ENCODE data around the gene CMIP. TPM values are rescaled to one million over a fixed set of nuclear protein-coding genes. Genes with fewer than 3 reads are reported as not detected.

CMIP gene
- polyA plus RNA-seq, 1 donor, result 11.9 TPM

DNA sequence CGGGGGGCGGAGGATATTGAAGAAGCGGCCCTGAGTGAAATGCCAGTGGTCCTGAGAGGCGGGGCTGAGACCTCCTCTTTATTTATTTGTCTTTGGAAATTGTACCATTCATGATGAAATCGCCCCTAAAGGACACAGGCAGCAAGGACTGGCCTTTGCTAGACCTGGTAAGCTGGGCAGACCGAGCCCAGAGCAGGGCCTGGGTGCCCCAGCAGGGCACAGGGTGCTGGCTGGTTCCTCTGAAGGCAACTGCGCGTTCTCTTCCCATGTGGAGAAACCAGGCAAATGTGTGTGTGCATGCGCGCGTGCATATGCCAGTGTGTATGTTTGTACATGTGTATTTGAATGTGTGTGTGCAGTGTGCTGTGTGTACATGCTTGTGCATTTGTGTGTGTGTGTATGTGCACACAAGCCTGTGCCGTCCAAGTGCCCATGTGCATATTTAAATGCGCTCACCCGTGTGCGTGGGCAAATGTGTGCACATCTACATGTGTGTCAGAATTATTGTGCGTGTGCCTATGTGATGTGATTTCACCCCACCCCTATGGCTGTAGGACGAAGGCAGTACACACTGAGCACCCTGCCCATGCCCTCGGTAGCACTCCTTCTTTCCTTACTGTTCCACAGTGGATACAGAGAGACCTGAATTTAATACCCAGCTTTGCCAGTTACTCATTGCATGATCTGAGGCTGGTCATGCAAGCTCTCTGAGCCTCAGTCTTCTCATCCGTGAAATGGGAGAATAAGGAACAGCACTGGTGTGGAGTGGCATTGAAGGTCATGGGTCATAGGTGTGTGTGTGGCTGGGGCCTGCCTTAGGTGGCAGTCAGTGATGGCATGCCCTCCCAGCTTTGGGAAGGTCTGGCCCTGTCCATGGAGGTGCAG is 105.2 kb downstream of the CMIP start:
- DNase-seq (ENCODE audit: low read depth), result no peak

DNA sequence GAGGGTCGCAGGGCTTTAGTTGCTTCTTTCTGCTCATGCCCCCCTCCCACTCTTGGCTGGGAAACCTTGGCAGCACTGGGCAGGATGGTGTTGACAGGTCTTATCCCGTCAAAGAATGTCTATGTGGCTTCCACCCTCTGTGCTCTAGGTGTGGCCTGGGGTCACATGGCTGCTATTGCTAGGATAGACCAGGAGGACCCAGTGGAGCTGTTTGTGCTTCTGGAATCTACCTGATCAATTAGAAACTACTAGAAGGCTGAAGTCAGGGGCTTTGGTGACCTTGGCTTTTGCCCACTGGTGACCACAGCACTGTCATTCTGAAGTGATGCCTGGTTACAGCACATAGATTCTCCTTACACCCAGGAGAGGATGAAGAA is 105.8 kb downstream of the CMIP start:
- no peak for DNase-seq (ENCODE audit: low read depth)

DNA sequence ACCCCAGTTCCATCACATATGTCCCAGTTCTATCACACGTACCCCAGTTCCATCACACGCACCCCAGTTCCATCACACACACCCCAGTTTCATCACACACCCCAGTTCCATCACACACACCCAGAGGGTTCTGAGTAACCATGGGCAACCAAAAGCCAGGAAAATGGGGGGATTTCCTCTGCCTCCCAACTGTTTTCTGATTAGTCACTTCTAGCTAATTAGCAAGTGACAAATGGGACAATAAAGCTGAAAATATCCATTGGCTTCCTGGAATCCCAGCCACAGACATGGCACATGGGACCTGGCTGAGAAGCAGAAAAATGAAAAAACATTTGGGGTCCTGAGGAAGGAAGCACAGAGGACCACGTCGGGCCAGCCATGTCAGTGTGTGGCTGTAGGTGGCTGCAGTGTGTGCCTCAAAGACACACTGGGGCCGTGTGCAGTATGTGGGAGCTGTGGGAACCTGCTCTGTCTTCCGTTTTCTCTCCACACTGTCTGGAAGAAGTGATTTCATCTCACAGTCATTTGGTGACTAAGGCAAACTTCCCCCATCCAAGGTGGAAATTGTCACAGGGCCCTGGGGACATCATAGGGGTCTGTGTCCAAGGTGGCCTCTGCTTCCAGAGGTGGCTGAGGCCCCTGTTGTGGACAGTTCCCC is 106.7 kb downstream of the CMIP start:
- no peak for DNase-seq (ENCODE audit: low read depth)

DNA sequence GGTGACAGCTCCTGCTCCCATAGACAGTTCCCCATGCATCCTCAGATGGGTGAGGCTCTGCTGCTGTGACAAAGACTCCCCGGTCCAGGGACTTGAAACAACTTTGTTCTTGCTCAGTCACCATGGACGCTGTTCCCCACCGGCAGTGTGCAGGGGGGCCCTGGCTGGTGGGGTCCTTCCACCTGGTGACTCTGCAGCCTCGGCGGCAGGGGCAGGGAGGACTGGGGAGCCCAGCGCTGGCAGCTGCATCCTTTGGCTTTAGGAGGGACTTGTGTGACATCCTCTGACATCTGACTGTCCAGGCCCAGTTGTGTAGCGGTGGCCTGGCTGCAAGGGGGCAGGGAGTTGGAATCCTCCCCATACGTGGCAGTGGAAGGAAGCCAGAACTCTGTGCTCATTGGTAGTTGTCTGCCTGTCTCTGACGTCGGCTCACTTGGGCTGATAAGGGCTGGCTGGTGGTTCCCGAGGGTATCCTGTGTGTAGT is 107.3 kb downstream of the CMIP start:
- DNase-seq (ENCODE audit: low read depth), result no peak

DNA sequence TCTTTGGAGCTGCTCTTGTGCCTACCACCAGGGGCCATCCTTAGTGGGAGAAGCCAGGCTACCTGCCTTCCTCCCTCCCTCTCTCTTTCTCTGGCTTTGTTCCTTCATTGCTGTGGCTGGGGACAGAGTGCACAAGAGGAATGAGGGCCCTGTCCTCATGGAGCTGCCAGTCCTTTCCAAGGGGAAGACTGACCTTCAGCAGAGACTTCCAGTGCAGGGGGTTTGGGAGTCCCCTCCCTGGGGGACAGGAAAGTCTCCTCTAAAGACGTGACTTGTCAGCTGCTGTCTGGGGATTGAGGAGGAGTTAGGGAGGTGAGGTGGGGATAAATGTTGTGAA is 108.1 kb downstream of the CMIP start:
- DNase-seq (ENCODE audit: low read depth), result no peak

DNA sequence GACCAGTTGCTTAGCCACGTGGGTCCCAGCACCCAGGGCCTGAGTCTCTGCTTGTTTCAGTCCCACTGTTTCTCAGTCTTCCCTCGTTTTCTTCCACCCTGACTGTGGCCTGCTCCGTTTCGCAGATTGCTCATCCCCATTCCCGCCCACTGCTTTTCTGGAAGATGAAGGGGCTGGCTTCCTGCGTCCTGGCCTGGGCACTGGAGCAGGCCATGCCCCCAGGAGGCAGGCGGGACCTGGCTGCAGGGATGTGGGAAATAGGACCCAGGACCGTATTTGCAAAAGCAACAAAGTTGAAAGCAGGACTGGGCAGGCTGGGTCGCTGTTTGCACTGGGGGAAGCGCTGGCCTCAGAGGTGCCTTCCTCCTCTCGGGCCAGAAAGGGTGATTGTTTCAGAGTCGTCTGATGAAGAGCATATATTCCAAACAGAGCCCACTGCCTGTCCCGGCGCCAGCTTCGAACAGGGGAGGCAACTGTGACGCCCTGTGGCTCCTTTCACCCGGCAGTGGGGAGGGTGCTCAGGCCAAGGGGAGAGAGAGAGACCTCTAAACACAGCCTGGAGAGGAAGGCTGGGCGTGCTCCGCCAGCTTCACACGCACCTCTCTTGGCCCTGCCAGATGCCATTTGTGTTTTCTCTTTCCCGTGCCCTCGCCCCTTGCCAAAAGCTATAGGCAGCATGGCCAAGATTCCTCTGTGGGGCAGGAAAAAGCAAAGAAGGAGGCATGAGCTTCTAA is 108.6 kb downstream of the CMIP start:
- no peak for DNase-seq (ENCODE audit: low read depth)

DNA sequence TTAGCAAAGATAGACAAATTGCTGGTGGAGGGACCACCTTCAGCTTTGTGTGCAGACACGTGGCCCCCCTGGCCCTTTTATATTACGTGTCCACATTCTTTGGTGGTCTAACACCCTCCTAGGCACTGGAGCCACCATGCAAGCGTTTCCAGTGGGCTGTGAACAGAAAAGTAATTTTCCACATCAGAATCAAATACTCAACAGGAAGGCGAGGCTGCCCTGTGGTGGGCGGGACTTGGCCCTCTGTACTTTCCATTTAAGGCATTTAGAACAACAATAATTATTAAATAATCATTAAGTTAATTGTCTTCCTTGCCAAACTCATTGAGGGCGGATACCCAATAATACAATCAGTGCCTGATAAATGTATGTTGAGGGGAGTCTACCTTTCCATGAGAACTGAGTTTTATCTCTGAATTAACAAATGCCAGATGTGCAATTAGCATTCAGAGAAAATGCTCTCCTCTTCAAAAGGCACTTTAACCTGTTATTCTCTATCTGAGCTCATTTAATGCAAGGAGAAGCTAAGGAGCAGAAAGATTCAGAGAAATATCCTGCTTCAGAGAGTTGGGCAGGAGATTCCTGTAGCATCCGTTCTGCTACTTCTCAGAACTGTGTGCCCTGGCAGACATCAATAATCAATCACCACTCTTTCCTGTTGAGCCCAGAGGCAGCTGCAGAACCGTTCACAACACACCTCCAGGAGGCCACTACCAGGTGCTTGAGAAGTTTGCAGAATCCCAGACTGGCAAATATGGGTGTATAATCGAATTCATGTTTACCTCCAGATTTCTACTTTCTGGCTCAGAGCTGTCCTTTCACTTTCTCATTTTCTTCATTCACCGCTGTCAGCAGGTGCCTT is 109.4 kb downstream of the CMIP start:
- no peak for DNase-seq (ENCODE audit: low read depth)

DNA sequence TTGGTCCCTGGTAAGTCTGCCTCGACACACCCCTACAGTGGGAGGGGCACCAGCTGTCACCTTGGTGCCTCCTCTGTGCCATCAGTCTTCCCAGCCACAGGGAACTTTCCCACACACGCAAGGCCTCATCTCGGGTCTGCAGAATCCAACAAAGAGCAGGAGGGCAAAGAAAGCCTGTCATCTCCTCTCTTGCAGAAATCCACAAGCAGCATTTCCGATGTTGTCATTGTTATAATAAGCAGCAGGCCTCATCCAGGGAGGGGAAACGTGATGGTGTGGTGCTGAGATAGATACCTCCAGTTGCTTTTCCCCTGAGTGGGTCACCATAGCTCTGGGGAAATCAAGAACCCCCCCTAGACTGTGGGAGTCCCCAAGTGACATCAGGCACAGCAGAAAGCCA is 110.4 kb downstream of the CMIP start:
- no peak for DNase-seq (ENCODE audit: low read depth)

DNA sequence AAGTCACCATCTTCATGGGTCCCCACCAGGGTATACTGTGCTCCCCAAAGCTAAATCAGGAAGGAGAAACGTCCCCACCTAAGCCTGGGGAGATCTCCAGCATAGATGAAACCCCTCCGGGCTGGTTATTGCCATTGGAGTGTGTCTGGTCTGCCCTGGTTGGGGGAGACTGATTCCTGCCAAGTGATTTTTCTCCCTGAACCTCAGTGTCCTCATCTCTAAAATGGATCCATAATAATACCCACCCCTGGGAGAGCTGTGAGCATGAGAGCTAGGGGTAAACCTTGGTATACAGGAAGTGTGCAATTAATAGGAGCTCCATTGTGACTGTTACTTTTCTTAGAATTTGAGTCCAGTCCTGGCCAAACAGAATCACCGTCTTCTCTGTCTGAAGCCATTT is 111.1 kb downstream of the CMIP start:
- DNase-seq (ENCODE audit: low read depth), result no peak

DNA sequence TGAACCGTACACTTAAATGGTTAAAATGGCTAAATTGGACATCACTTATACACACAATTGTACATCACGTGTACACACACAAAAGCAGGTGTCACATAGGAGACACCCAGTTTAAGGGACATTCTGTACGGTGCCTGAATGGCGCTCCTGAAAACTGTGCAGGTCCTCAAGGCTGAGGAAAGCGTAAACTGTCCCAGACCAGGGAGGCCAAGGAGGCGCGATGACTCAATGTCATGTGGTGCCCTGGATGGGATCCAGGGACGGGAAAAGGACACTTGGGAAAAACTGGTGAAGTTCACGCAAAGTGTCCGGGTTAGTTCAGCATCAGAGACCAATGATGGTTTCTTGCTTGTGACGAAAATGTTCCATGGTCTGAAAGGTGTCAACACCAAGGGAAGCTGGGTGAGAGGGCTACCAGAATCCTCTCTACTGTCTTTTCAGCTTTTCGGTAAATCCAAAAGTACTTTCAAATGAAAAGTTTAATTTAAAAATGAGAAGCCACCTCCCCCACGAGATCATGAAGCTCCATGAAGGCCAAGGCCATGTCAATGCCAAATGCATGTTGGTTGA is 112.2 kb downstream of the CMIP start:
- no peak for DNase-seq (ENCODE audit: low read depth)

DNA sequence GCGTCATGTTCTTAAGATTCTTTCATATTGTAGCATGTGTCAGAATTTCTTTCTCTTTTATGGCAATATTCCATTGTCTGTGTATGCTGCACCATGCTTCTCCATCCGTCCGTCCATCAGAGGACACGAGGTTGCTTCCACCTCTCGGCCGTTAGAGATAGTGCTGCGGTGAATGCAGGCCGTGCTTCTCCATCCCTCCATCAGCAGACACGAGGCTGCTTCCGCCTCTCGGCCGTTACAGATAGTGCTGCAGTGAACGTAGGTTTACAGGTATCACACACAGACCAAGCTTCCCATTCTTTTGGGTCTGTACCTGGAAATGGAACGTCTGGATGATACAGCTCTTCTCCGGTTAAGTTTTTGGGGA is 113.5 kb downstream of the CMIP start:
- DNase-seq (ENCODE audit: low read depth), result no peak

DNA sequence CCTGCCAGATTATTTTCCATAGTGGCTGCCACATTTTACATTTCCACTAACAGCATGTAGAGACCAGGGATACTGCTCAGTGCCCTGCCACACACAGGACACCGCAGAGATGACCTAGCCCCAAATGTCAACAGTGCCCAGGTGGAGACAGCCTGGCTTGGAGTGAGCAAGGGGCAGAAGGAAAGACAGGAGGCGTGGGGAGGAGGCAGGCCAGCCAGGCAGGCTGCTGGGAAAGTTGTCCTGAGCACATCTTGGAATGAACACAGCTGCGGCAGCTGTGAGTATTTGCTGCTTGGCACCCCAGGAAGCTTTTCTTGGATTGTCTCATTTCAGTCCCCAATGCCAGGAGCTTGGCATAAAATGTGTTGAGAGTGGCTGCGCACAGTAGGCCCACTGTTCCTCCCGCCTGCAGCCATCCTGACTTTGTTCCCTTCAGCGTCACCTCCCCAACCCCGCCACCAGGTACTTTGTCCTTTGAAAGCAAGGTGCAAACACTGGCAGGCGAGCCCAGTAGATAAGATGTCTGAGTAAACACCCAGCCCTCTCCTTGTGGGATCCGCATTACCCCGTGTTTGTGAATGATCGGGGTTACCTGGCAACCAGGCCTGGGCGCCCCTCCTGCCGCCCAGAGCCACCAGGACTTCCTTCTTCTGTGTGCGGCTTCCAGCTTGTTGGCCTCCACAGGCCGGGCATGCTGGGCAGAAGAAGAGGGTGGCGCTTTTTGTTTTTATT is 114.0 kb downstream of the CMIP start:
- no peak for DNase-seq (ENCODE audit: low read depth)

DNA sequence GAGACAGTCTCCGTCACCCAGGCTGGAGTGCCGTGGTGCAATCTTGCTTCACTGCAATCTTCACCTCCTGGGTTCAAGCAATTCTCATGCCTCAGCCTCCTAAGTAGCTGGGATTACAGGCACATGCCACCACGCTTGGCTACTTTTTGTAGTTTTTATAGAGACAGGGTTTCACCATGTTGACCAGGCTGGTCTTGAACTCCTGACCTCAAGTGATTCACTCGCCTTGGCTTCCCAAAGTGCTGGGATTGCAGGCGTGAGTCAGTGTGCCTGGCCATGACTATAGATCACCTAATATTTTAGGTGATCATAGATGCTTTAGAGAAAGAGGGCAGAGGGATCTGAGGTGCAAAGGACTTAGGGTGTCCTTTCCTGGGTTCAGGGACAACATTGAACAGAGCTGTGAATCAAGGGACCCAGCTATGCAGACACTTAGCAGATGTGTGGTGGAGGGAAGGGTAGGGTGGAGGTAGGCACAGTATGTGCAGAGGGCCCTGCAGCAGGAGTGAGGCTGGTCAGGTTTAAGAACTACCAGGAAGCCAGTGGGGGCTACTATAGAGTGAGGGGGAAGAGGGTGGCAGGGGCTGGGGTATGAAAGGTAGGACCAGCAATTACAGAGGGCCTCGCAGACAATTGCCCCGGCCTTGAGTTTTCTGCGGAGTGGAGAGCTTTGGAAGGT is 116.5 kb downstream of the CMIP start:
- no peak for DNase-seq (ENCODE audit: low read depth)

DNA sequence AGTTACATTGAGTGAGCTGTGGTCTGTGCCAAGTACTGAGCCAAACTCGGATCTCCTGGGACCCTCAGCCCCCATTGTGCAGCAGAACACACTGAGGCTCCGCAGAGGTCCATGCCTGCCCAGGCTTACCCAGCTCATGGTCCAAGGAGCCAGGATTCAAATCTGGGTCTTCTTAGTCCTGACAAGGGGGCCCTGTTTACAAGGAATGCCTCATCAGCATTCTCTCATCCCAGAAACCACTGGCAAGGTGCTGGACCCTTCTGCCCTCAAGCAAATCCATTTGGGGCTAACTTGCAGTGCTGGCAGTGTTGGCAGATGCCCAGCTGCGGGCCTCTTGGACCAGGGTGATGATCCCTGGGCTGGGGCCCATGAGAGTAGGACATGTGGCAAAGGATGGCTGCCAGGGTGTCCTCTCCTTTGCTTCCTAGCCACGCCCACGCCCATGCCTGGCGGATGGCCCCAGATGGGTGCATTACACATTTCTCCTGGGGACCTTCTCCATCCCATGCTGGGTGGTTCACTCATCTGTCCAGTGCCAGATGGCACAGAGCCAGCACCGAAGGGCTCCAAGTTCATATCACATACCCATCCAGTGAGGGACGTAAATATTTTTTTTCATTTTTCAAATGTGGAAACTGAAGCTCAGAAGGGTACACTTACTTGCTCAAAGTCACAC is 117.7 kb downstream of the CMIP start:
- DNase-seq (ENCODE audit: low read depth), result no peak

DNA sequence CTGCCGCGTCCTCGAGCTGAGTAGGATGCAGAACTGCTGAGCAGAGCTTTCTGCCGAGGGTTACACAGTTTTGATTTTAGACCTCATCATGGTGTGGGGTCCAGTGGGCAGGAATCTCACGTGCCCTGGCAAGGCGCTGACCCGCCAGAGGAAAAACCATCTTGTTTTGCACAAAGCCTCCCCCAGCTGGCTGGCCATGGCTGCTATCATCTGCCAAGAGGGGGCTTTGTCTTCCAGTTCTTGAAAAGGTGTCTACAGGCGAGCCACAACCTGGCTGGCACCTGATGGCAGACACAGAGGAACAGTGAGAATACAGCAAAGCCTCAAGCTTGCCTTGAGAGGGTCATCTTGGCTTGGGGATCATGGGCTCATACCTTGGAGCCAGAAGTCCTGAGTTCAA is 118.3 kb downstream of the CMIP start:
- no peak for DNase-seq (ENCODE audit: low read depth)

DNA sequence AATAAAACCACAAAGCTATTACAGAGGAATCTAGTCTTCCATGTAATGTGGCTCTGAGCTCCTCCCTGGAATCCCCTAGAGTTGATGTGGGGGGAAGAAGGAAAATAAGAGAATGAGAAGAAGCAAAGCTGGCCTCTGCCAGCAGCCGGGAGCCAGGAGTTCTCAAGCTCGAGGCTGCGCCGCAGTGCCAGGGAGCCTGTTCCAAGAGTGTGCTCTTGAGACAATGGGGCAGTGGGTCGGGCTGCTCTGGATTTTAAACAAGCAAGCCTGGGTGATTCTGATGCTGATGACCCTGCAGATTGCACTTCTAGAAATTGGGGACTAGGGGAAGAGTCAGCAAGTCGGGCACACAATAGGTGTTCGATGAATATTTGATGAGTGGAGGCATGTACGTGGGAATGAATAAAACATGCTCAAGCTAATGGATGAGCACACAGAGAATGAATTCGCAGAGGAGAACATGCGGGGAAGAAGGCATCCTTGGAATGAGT is 119.9 kb downstream of the CMIP start:
- no peak for DNase-seq (ENCODE audit: low read depth)

DNA sequence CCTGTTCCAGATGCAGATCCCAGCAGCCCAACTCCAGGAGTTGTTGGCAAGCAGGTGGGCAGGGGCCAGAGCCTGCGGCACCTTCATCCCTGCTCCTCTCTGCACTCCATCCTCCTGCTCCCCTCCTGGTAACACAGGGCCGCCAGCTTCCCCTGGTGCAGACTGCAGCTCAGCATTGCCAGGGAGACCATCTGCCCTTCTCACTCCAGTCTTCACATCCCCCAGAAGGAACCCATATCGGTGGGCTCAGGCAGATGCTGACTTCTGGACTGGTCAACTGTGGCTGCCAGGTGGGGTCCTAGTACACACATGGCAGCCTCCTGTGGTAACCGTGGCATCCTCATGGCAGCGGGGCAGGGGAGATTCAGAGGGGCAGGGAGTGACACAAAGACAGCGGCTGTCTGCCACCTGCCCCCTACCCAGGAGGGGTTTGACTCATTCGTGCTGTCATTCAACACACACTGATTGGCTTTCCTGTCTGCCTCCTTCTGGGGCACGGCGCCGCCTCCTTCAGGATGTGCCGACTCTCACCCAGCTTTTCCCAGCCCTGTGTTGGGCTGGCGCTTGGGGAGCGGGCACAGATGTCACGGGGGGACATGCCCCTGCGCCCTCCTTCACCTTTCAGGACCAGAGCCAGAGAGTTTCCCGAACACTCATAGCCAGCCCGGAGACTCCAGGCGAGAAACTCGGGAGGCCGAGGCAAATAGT is 120.9 kb downstream of the CMIP start:
- DNase-seq (ENCODE audit: low read depth), result no peak

DNA sequence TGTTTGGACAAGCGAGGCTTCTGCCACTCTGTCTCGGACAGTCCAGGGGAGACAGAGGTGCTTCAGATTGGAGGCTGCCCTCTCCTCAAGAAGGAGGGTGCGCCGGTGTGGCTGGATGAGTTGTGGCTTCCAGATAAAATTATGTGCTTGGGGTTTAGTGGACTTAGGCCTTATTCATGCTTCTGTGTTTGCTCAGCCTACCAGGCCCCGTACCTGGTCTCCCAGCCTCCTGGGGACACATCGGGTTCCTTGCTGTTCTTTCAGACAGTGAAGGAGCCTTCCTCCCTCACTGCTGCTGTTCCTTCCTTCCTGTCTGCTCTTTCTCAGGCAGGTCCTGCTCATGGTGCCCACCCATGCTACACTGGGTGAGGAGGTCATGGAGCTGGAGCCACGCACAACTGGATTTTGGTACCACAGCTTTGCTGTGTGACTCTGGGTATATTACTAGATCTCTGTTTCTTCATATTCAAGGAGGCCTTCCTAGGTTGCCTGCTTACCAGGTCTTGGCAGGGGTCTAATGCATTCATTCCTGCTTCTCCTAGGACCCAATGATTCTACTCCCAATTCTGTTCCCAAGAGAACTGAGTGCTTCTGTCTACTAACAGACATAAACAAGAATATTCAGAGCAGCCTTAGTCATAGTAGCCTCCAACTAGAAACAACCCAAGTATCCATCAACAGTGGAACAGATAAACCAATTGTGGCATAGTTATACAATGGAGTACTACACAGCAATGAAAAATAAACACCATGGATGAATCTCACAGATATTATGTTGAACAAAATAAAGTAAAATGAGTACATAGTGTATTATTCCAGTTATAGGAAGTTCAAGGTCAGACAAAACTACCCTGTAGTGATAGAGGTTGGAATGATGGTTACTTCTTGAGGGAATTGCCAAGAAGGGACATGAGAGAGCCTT is 121.7 kb downstream of the CMIP start:
- DNase-seq (ENCODE audit: low read depth), result no peak
